Panc1 (cell line): ENCODE measurements around the gene ZFAND3.

Experiments used
- TCF7L2 ChIP-seq: IDR thresholded peaks from 2 replicates; pipeline ENCODE4 v1.6.1; 2011; ENCODE audit warnings: mild to moderate bottlenecking, low read depth, low read length, inconsistent platforms
- TF ChIP-seq, protein P1 (sequence below): fragments of 450-650 bp; IDR thresholded peaks from 2 replicates; pipeline ENCODE4 v1.5.1; 2017; ENCODE audit warnings: mild to moderate bottlenecking

DNA sequence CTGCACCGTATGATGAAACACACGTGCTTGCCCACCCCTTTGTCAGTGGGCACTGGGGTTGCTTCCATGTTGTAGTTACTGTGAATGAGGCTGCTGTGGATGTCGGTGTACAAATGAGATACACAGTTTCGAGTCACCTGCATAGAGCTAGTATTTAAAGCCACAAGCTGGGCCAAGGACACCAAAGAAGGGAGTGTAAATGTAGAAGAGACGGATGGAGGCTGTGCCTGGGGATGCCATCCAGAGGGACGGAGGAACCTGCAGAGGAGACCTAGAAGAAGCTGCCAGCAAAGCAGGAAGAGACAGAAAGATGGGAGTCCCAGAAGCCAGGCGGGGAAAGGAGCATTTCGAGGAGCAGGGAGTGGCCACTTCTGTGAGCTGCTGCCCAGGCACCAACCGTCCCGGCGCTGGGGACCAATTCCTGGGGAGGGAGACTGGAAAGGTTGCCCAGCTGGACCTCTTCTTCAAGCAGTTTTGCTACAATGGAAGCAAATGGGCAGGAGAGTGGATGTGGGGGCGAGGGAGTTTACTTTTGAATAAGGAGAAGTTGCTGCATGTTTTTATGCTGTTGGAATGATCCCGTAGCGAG is 339.3 kb downstream of the ZFAND3 start:
- TF ChIP-seq, protein P1, sequence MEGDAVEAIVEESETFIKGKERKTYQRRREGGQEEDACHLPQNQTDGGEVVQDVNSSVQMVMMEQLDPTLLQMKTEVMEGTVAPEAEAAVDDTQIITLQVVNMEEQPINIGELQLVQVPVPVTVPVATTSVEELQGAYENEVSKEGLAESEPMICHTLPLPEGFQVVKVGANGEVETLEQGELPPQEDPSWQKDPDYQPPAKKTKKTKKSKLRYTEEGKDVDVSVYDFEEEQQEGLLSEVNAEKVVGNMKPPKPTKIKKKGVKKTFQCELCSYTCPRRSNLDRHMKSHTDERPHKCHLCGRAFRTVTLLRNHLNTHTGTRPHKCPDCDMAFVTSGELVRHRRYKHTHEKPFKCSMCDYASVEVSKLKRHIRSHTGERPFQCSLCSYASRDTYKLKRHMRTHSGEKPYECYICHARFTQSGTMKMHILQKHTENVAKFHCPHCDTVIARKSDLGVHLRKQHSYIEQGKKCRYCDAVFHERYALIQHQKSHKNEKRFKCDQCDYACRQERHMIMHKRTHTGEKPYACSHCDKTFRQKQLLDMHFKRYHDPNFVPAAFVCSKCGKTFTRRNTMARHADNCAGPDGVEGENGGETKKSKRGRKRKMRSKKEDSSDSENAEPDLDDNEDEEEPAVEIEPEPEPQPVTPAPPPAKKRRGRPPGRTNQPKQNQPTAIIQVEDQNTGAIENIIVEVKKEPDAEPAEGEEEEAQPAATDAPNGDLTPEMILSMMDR, result no peak
- no peak for TF ChIP-seq TCF7L2
